Prostate gland (tissue), 2 donors: ENCODE data around the gene HNRNPA3. TPM values are rescaled to one million over a fixed set of nuclear protein-coding genes. Genes with fewer than 3 reads are reported as not detected.

ENCODE experiments used
- DNase-seq: peaks from one replicate; pipeline ENCODE4 v3.0.0-alpha.2; 2019; ENCODE audit warnings: low spot score
- H3K27ac ChIP-seq, 2 donors: fragments of 200-600 bp; sonication (generic); 2 replicates each; pipeline ENCODE4 v1.5.1; 2017 to 2019
- H3K27me3 ChIP-seq: fragments of 200-600 bp; sonication (generic); replicated peaks from 2 replicates; pipeline ENCODE4 v1.5.1; 2019; ENCODE audit not compliant: insufficient read depth
- H3K36me3 ChIP-seq, 2 donors: fragments of 200-600 bp; sonication (generic); 1 replicate in 1 of 2; 2 replicates in 1 of 2; pipeline versions ENCODE4 v1.5.1 to v1.8.1; 2017 to 2019
- H3K4me1 ChIP-seq: fragments of 200-600 bp; sonication (generic); replicated peaks from 2 replicates; pipeline ENCODE4 v1.5.1; 2019
- H3K4me3 ChIP-seq, 2 donors: fragments of 200-600 bp; sonication (generic); 2 replicates each; pipeline ENCODE4 v1.5.1; 2017 to 2019
- H3K9me3 ChIP-seq: fragments of 200-600 bp; sonication (generic); 2 replicates; pipeline ENCODE4 v1.5.1; 2017
- POLR2A ChIP-seq: fragments of 450-650 bp; IDR thresholded peaks from one replicate; pipeline ENCODE4 v1.6.1; 2016; ENCODE audit warnings: antibody characterized with exemption, mild to moderate bottlenecking
- POLR2AphosphoS5 ChIP-seq: sonication (generic); formaldehyde crosslinking; IDR thresholded peaks from one replicate; pipeline ENCODE4 v1.6.1; 2017; ENCODE audit warnings: antibody characterized with exemption
- WGBS: methylation state at CpG from one replicate; pipeline ENCODE4 v1.1.5; 2018; 5-methylcytosine and 5-hydroxymethylcytosine counted together
- intact Hi-C: fragments of 100-400 bp; cut with DNase I; formaldehyde crosslinking; loops from one replicate; pipeline ENCODE4 v1.14.2; 2022
- total RNA-seq, 2 donors: library from RNA; depleted of rRNA; stranded (reverse); fragments of >200 nt; gene quantifications; one replicate each; pipeline ENCODE4 v1.1.0, GENCODE V29; 2016
- TF ChIP-seq, protein P1 (sequence below), 4 experiments: fragments of 200-600 bp in 2 of 4; fragments of 450-650 bp in 2 of 4; sonication (generic) in 2 of 4; IDR thresholded peaks; 1 replicate in 3 of 4; 2 replicates in 1 of 4; pipeline ENCODE4 v1.5.1; 2016 to 2019; ENCODE audit warnings: antibody characterized with exemption in 4 of 4, mild to moderate bottlenecking in 2 of 4, moderate library complexity in 2 of 4

The HNRNPA3 gene
- total RNA-seq, 2 donors from 2014 or later: 56.5 to 57.0 TPM

DNA sequence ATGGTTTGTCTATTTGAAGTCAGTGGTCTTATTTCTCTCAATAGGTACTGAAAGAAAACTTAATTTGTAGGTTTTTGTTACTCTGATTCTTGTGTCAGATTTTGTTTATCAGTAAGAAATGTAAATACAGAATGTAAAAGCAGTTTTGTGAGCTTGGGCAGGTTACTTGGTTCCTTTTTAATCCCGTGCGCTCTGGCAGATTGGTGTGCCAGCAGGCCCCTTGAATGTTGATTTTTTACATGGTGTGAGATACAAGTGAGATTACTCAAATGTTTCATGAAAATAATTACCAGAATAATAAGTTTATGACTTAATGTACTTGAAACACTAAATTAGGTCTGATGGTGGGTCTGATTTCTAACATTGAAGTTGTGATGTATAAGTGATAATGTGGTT lies 13.4 kb downstream of the HNRNPA3 start:
- Histone ChIP-seq H3K36me3 (peaks cover 0 to 8% of the 10 kb centered on the region in 2 donors), H3K9me3 (no peaks in the 10 kb centered on the region), H3K4me1 (no peaks in the 10 kb centered on the region), H3K4me3 (no peak overlapping the region), H3K27me3 (no peaks in the 10 kb centered on the region), H3K27ac (no peak overlapping the region)
- no peak for TF ChIP-seq POLR2A
- TF ChIP-seq POLR2AphosphoS5: no peak
- TF ChIP-seq, protein P1, sequence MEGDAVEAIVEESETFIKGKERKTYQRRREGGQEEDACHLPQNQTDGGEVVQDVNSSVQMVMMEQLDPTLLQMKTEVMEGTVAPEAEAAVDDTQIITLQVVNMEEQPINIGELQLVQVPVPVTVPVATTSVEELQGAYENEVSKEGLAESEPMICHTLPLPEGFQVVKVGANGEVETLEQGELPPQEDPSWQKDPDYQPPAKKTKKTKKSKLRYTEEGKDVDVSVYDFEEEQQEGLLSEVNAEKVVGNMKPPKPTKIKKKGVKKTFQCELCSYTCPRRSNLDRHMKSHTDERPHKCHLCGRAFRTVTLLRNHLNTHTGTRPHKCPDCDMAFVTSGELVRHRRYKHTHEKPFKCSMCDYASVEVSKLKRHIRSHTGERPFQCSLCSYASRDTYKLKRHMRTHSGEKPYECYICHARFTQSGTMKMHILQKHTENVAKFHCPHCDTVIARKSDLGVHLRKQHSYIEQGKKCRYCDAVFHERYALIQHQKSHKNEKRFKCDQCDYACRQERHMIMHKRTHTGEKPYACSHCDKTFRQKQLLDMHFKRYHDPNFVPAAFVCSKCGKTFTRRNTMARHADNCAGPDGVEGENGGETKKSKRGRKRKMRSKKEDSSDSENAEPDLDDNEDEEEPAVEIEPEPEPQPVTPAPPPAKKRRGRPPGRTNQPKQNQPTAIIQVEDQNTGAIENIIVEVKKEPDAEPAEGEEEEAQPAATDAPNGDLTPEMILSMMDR (IDR thresholded peaks at IDR 0.05): no peak
- intact Hi-C loops: no loop called here
- WGBS: 61% methylated on average over 2 of the region's 2 CpGs
- no peak for DNase-seq

DNA sequence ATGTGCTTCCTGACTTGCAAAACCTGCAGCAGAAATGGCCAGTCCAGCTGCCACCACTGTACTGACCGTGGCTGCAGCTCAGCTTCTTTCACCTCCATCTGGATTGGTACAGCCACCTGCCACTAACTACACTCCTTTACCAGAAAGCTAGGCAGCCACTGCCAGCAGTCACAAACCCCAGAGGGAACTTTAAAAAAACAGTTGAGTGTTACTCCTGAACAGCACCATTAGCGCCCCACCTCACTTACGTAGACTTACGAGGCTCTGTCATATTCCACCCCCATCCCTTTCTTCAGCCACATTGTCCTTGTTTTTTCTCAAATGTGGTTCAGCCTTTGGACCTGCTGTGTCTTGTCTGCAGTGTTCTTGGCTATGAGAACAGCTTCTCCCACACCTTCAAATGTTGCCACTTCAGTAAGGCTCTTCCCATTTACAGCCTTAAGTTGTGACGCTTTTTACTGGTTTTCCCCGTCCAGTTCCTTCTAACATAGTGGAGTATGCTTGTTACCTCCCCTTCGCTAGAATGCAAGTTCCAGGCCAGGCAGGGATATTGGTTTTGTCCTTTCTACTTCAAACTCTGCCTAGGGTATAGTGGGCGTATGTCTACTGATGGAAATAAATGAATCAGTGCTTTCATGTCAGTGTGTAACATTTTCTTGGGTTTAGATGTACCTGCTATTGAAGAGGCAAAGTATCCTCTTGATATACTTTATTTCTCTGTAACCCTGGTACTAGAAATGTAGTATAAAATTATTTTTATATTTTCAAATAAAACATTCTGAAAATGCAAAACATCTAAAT lies 17.0 kb downstream of the HNRNPA3 start:
- no peaks in the 10 kb centered on the region for H3K4me1 ChIP-seq
- DNase-seq: no peak
- intact Hi-C loops: no loop called here
- no peaks in the 10 kb centered on the region for H3K9me3 ChIP-seq
- no peak overlapping the region for H3K27ac ChIP-seq
- peaks cover 3 to 6% of the 10 kb centered on the region in 2 donors for H3K36me3 ChIP-seq
- H3K4me3 ChIP-seq: no peak overlapping the region
- no peaks in the 10 kb centered on the region for H3K27me3 ChIP-seq
- 61% methylated on average over 8 of the region's 8 CpGs for WGBS
- TF ChIP-seq POLR2A: no peak
- peak; percentile 10 for TF ChIP-seq POLR2AphosphoS5
- TF ChIP-seq, protein P1 (IDR thresholded peaks at IDR 0.05): no peak

DNA sequence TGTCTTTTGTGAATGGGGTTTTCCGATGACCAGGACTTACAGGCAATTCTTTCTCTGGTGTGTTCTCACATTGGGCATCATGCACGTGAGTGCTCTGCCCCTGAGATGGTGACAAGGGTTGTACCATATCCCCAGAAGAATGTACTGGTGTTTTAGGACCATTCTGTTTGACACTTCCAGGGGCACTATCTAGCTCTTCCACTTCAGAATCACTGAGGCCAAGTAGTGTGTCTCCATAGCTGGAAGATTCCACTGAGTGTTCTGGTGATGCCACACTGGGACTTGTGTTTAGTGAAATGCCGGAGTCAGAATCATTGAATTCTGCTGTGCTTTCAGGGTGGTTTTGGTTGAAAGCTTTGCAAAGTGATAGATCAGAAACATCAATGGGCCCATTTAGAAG lies 18.7 kb downstream of the HNRNPA3 start:
- Histone ChIP-seq H3K4me1 (no peaks in the 10 kb centered on the region), H3K9me3 (no peaks in the 10 kb centered on the region), H3K27me3 (no peaks in the 10 kb centered on the region), H3K27ac (no peak overlapping the region), H3K4me3 (no peak overlapping the region), H3K36me3 (peaks cover 3 to 6% of the 10 kb centered on the region in 2 donors)
- no peak for DNase-seq
- intact Hi-C loops: no loop called here
- WGBS: 87% methylated on average over 3 of the region's 3 CpGs
- TF ChIP-seq, protein P1 (IDR thresholded peaks at IDR 0.05): no peak
- TF ChIP-seq POLR2A (no peak), POLR2AphosphoS5 (no peak)

- Histone ChIP-seq H3K4me3 (no peak overlapping the region), H3K27ac (no peak overlapping the region), H3K9me3 (no peaks in the 10 kb centered on the region), H3K4me1 (no peaks in the 10 kb centered on the region), H3K36me3 (peaks cover 3 to 6% of the 10 kb centered on the region in 2 donors), H3K27me3 (no peaks in the 10 kb centered on the region)
- WGBS: 86% methylated on average over 8 of the region's 8 CpGs
- TF ChIP-seq POLR2AphosphoS5 (no peak), POLR2A (no peak)
- TF ChIP-seq, protein P1 (IDR thresholded peaks at IDR 0.05): no peak
- DNase-seq: no peak
- intact Hi-C loops: no loop called here
Measured at GRCh38 chr2:177232098-177232704, 19.6 kb downstream of the HNRNPA3 start.

DNA sequence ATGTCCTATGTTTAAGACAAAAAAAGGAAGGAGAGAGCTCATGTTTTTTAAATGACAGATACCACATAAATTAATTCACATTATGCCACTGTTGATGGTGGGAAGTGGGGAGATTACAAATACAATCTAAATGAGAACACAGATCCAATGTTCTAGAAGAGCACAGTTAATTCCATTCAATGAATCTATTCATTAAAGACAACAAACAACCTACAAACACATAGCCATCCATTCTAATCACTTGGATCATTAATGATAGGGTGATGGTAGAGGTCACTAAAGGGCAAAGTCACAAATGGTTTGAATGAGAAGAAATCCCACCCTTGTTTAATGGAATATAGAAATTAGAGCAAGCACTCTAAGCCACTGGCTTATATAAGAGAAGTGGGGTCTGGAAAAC lies 21.7 kb downstream of the HNRNPA3 start:
- Histone ChIP-seq H3K4me1 (no peaks in the 10 kb centered on the region), H3K4me3 (no peak overlapping the region), H3K27ac (no peak overlapping the region), H3K36me3 (peaks cover 3 to 6% of the 10 kb centered on the region in 2 donors), H3K9me3 (no peaks in the 10 kb centered on the region), H3K27me3 (no peaks in the 10 kb centered on the region)
- intact Hi-C loops: no loop called here
- TF ChIP-seq POLR2AphosphoS5 (no peak), POLR2A (no peak)
- TF ChIP-seq, protein P1 (IDR thresholded peaks at IDR 0.05): no peak
- no peak for DNase-seq
